ENCODE results near the gene PREB. TPM values are rescaled to one million over a fixed set of nuclear protein-coding genes. Genes with fewer than 3 reads are reported as not detected.

PREB gene
- total and polyA plus RNA-seq, 2 of the 13 experiments (the other 11 are each of a cell fraction or from before 2014, with no cell fraction given): 112 to 192 TPM

- TF ChIP-seq ZNF609 (CRISPR knock-in tag; IDR thresholded peaks at IDR 0.05; ENCODE audit: borderline replicate concordance): peak; percentile 88
- TF ChIP-seq, protein P1, sequence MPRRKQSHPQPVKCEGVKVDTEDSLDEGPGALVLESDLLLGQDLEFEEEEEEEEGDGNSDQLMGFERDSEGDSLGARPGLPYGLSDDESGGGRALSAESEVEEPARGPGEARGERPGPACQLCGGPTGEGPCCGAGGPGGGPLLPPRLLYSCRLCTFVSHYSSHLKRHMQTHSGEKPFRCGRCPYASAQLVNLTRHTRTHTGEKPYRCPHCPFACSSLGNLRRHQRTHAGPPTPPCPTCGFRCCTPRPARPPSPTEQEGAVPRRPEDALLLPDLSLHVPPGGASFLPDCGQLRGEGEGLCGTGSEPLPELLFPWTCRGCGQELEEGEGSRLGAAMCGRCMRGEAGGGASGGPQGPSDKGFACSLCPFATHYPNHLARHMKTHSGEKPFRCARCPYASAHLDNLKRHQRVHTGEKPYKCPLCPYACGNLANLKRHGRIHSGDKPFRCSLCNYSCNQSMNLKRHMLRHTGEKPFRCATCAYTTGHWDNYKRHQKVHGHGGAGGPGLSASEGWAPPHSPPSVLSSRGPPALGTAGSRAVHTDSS (CRISPR knock-in tag; conservative IDR thresholded peaks at IDR 0.05): no peak
- TF ChIP-seq ZMAT3 (CRISPR knock-in tag; conservative IDR thresholded peaks at IDR 0.05): no peak
- peak; percentile 94 for TF ChIP-seq IRF2 (CRISPR knock-in tag; IDR thresholded peaks at IDR 0.05)
- TF ChIP-seq ELF4 (CRISPR knock-in tag; IDR thresholded peaks at IDR 0.05; ENCODE audit: borderline replicate concordance): no peak
- TF ChIP-seq TAF1 (CRISPR knock-in tag; IDR thresholded peaks at IDR 0.05): peak; percentile 68
- TF ChIP-seq ZNF691 (CRISPR knock-in tag; IDR thresholded peaks at IDR 0.05; ENCODE audit: borderline replicate concordance, low read depth): 0 out of 2 replicates have a peak, but pooled peaks have one; percentile 34
- TF ChIP-seq ZNF768 (CRISPR knock-in tag; IDR thresholded peaks at IDR 0.05): peak; percentile 69; the same call in 1 of the 2 replicates
- TF ChIP-seq, protein P2, sequence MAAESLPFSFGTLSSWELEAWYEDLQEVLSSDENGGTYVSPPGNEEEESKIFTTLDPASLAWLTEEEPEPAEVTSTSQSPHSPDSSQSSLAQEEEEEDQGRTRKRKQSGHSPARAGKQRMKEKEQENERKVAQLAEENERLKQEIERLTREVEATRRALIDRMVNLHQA (CRISPR knock-in tag; IDR thresholded peaks at IDR 0.05): no peak
- TF ChIP-seq KDM5A (IDR thresholded peaks at IDR 0.05; ENCODE audit: borderline replicate concordance, low read length): no peak
- TF ChIP-seq KMT2A (CRISPR knock-in tag; IDR thresholded peaks at IDR 0.05): peak; percentile 36; the same call in 1 of the 2 replicates
- TF ChIP-seq, protein P3, sequence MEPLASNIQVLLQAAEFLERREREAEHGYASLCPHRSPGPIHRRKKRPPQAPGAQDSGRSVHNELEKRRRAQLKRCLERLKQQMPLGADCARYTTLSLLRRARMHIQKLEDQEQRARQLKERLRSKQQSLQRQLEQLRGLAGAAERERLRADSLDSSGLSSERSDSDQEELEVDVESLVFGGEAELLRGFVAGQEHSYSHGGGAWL (CRISPR knock-in tag; IDR thresholded peaks at IDR 0.05): no peak
- no peak for TF ChIP-seq MAF1 (CRISPR knock-in tag; IDR thresholded peaks at IDR 0.05; ENCODE audit: borderline replicate concordance)
- peak; percentile 56 for TF ChIP-seq RBFOX2 (IDR thresholded peaks at IDR 0.05; ENCODE audit: low read depth, low read length)
- peak; percentile 61; the same call in 1 of the 2 replicates for TF ChIP-seq FOXK1 (CRISPR knock-in tag; IDR thresholded peaks at IDR 0.05; ENCODE audit: borderline replicate concordance, low read depth)
- no peak for TF ChIP-seq AGO2 (optimal IDR thresholded peaks at IDR 0.05; ENCODE audit: low read depth, low read length)
- no peak; the same call in 1 of the 2 replicates for TF ChIP-seq PPARG (CRISPR knock-in tag; conservative IDR thresholded peaks at IDR 0.05)
- peak in 1 of 2 experiments; percentile 63; a peak in 1 of 4 replicates for TF ChIP-seq POLR2A (IDR thresholded peaks at IDR 0.05; ENCODE audit: insufficient read depth in 1 of 2, low read depth in 2 of 2, low read length in 2 of 2)
- TF ChIP-seq, protein P4, sequence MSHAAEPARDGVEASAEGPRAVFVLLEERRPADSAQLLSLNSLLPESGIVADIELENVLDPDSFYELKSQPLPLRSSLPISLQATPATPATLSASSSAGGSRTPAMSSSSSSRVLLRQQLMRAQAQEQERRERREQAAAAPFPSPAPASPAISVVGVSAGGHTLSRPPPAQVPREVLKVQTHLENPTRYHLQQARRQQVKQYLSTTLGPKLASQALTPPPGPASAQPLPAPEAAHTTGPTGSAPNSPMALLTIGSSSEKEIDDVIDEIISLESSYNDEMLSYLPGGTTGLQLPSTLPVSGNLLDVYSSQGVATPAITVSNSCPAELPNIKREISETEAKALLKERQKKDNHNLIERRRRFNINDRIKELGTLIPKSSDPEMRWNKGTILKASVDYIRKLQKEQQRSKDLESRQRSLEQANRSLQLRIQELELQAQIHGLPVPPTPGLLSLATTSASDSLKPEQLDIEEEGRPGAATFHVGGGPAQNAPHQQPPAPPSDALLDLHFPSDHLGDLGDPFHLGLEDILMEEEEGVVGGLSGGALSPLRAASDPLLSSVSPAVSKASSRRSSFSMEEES (CRISPR knock-in tag; IDR thresholded peaks at IDR 0.05): peak; percentile 57; the same call in 1 of the 2 replicates
Observed at GRCh38 chr2:27093430-27094352, 40.7 kb downstream of the PREB start (continued).

Measured in HepG2 (cell line).